Psoas muscle (tissue), 8 donors: ENCODE data around the gene RAB17. TPM values are rescaled to one million over a fixed set of nuclear protein-coding genes. Genes with fewer than 3 reads are reported as not detected.

Experiments used
- ATAC-seq, 4 donors: fragments of 200-7000 bp; cut with Tn5 transposase; one replicate each; pipeline ENCODE4 v1.9.1; 2020; ENCODE audit warnings: moderate library complexity in 3 of 4, mild to moderate bottlenecking in 2 of 4
- DNase-seq, 2 donors: peaks; one replicate each; pipeline ENCODE4 v3.0.0-alpha.2; 2020
- H3K27ac ChIP-seq: fragments of 200-600 bp; one replicate; pipeline ENCODE4 v1.8.0; 2022
- H3K27me3 ChIP-seq, 3 donors: fragments of 200-600 bp in 1 of 3; one replicate each; pipeline versions ENCODE4 v1.6.1 to v1.8.0; 2013 to 2022; ENCODE audit warnings: low read length in 2 of 3, mild to moderate bottlenecking in 2 of 3, moderate library complexity in 1 of 3; ENCODE audit not compliant: insufficient read depth in 3 of 3
- H3K36me3 ChIP-seq, 2 donors: fragments of 200-600 bp in 1 of 2; one replicate each; pipeline versions ENCODE4 v1.6.1 to v1.8.0; 2013 to 2022; ENCODE audit warnings: low read depth in 1 of 2, mild to moderate bottlenecking in 1 of 2, moderate library complexity in 1 of 2; ENCODE audit not compliant: insufficient read depth in 1 of 2
- H3K4me1 ChIP-seq: fragments of 200-600 bp; one replicate; pipeline ENCODE4 v1.8.0; 2022
- H3K4me3 ChIP-seq: fragments of 200-600 bp; one replicate; pipeline ENCODE4 v1.8.0; 2022; ENCODE audit warnings: mild to moderate bottlenecking
- H3K9me3 ChIP-seq: fragments of 200-600 bp; one replicate; pipeline ENCODE4 v1.8.0; 2022
- CTCF ChIP-seq: fragments of 200-600 bp; IDR thresholded peaks from one replicate; pipeline ENCODE4 v1.8.0; 2022; ENCODE audit warnings: antibody characterized with exemption
- WGBS, 3 donors: extraction: QIAGEN DNeasy Blood & Tissue Kit; methylation state at CpG; one replicate each; pipeline versions ENCODE4 v1.1.6 to v1.1.7; 2013; 5-methylcytosine and 5-hydroxymethylcytosine counted together
- intact Hi-C, 2 donors: fragments of 100-400 bp; cut with DNase I; formaldehyde crosslinking; loops; one replicate each; pipeline versions ENCODE4 v1.11.0 to v1.14.2; 2022
- polyA plus RNA-seq, 3 donors: library from polyadenylated mRNA; stranded (reverse); fragments of 200-250 nt; gene quantifications; one replicate each; pipeline ENCODE4 v1.2.3, GENCODE V29; 2013
- total RNA-seq, 4 donors: library from RNA; stranded (reverse); fragmentation: NEBNext Ultra II Directional in 2 of 4; extraction: Animal tissue kit (Norgen Biotek cat#: 25700) in 2 of 4; gene quantifications; one replicate each; pipeline versions ENCODE4 v1.2.1 to v1.2.4, GENCODE V29; 2021 to 2023
- donor health status: healthy with polysubstance abuse.
- donor health status: DM: no; HTN: no; CAD: no; lungs with moderate emphysema.
- donor health status: Bipolar disorder and iron deficiency.
- donor health status: healthy.
- donor health status: DM: yes; HTN: yes; CAD: no.
- donor health status: DM: no; HTN: no; CAD: no.
- donor health status: DM: no; HTN: no; CAD: no.
- donor health status: DM: yes; HTN: yes; CAD: no.

Gene RAB17
- total and polyA plus RNA-seq, 7 donors, result 0.52 to 1.5 (median 1.2) TPM

- Histone ChIP-seq H3K9me3 (no peaks in the 10 kb centered on the region), H3K27ac (peak overlapping the region; percentile 94), H3K36me3 (no peaks in the 10 kb centered on the region), H3K4me1 (peaks cover 54% of the 10 kb centered on the region), H3K4me3 (peak overlapping the region; percentile 80), H3K27me3 (no peaks in the 10 kb centered on the region)
- no peak for TF ChIP-seq CTCF
- 27 to 34% (median 28%) methylated on average over 14 of the region's 14 CpGs for WGBS, 3 donors
- ATAC-seq (peak in 1 of 4 donors; percentile 13), DNase-seq (no peak)
- intact Hi-C loops, result no loop called here
These were observed 38.0 kb upstream of the RAB17 start for GRCh38 chr2:237628247-237629187.

GRCh38 chr2:237627441-237628246, 37.1 kb upstream of the RAB17 start, which contains the start of gene LRRFIP1:
Gene LRRFIP1 (plus strand): TSS chr2:237627587. CDS start chr2:237627645, 58 bp downstream.
- H3K4me1 ChIP-seq, result peaks cover 46% of the 10 kb centered on the region
- H3K9me3 ChIP-seq, result no peaks in the 10 kb centered on the region
- no peaks in the 10 kb centered on the region for H3K36me3 ChIP-seq
- peak within 1 kb of the TSS; percentile 94 for H3K27ac ChIP-seq
- no peak for TF ChIP-seq CTCF
- WGBS, 3 donors, result 0 to 1% (median 1%) methylated on average over 73 to 114 of the region's 114 CpGs
- ATAC-seq (peak; percentile 61 to 71 (median 64)), DNase-seq (peak; percentile 56 to 77)
- H3K27me3 ChIP-seq, result no peaks in the 10 kb centered on the region
- intact Hi-C loops, result no loop called here
- peak within 1 kb of the TSS; percentile 80 for H3K4me3 ChIP-seq

- Histone ChIP-seq H3K27ac (peak overlapping the region; percentile 94), H3K4me1 (peaks cover 39% of the 10 kb centered on the region), H3K9me3 (no peaks in the 10 kb centered on the region), H3K27me3 (no peaks in the 10 kb centered on the region), H3K4me3 (peak overlapping the region; percentile 80), H3K36me3 (no peaks in the 10 kb centered on the region)
- ATAC-seq (peak in 3 of 4 donors; percentile 0 to 28 (median 17)), DNase-seq (peak in 1 of 2 donors; percentile 54)
- no peak for TF ChIP-seq CTCF
- 15 to 20% (median 20%) methylated on average over 45 to 54 of the region's 54 CpGs for whole genome bisulfite sequencing, 3 donors
- intact Hi-C loops, result no loop called here
These were observed 36.4 kb upstream of the RAB17 start for GRCh38 chr2:237626813-237627440.

GRCh38 chr2:237625777-237626176, 35.2 kb upstream of the RAB17 start:
- Histone ChIP-seq H3K27me3 (no peaks in the 10 kb centered on the region), H3K27ac (peak overlapping the region; percentile 94), H3K4me1 (peaks cover 28% of the 10 kb centered on the region), H3K36me3 (no peaks in the 10 kb centered on the region), H3K9me3 (no peaks in the 10 kb centered on the region), H3K4me3 (no peak overlapping the region)
- ATAC-seq, result no peak
- intact Hi-C loops, result no loop called here
- 38 to 46% (median 40%) methylated on average over 6 of the region's 6 CpGs for WGBS, 3 donors
- no peak for DNase-seq
- no peak for TF ChIP-seq CTCF
